MCF 10A (cell line): ENCODE results near the gene DPP6. TPM values are rescaled to one million over a fixed set of nuclear protein-coding genes. Genes with fewer than 3 reads are reported as not detected.

Experiments
- BruUV-seq: library from RNA; stranded (reverse); fragments of 400-500 nt; replicated peaks from 2 replicates; lab custom pipeline; 2021; lab: Mats Ljungman, UMichigan
- CTCF ChIA-PET: fragments of 300-600 bp; sonication (Branson Sonifier 250); formaldehyde crosslinking; extraction: SDS; loops from one replicate; lab custom pipeline; 2021; ENCODE audit warnings: antibody characterized with exemption, inconsistent platforms; lab: Yijun Ruan, JAX
- POLR2A ChIA-PET: fragments of 300-600, 350-650 bp; sonication (Branson Sonifier 250); formaldehyde crosslinking; extraction: SDS; loops from one replicate; lab custom pipeline; 2020; ENCODE audit warnings: antibody characterized with exemption, inconsistent platforms; lab: Yijun Ruan, JAX
- DNase-seq: peaks from one replicate; pipeline ENCODE4 v3.0.0-alpha.2; 2018; ENCODE audit not compliant: unreplicated experiment
- H3K27ac Mint-ChIP-seq: one replicate; pipeline ENCODE4 v1.8.0; 2022; ENCODE audit warnings: mild to moderate bottlenecking, low read depth, mixed read lengths; ENCODE audit not compliant: unreplicated experiment
- H3K27me3 Mint-ChIP-seq: one replicate; pipeline ENCODE4 v1.8.0; 2022; ENCODE audit warnings: mixed read lengths; ENCODE audit not compliant: insufficient read depth, unreplicated experiment
- H3K36me3 Mint-ChIP-seq: one replicate; pipeline ENCODE4 v1.8.0; 2022; ENCODE audit warnings: mild to moderate bottlenecking, moderate library complexity, mixed read lengths; ENCODE audit not compliant: insufficient read depth, unreplicated experiment
- H3K4me1 Mint-ChIP-seq: one replicate; pipeline ENCODE4 v1.8.0; 2022; ENCODE audit warnings: mixed read lengths; ENCODE audit not compliant: insufficient read depth, unreplicated experiment
- H3K4me3 Mint-ChIP-seq: one replicate; pipeline ENCODE4 v1.8.0; 2022; ENCODE audit warnings: mild to moderate bottlenecking, moderate library complexity, mixed read lengths; ENCODE audit not compliant: unreplicated experiment
- H3K9me3 Mint-ChIP-seq: one replicate; pipeline ENCODE4 v1.8.0; 2022; ENCODE audit warnings: mixed read lengths; ENCODE audit not compliant: unreplicated experiment
- CTCF ChIP-seq: fragments of 200-600 bp; IDR thresholded peaks from one replicate; pipeline ENCODE4 v1.8.0; 2022; ENCODE audit warnings: antibody characterized with exemption, mild to moderate bottlenecking; ENCODE audit not compliant: unreplicated experiment
- intact Hi-C: fragments of 100-400 bp; cut with micrococcal nuclease; formaldehyde crosslinking; loops from 2 replicates; pipeline ENCODE4 v1.14.1; 2022
- total RNA-seq: library from RNA; stranded (reverse); gene quantifications from 2 replicates; pipeline ENCODE4 v1.2.3, GENCODE V29; 2022

The DPP6 gene
- total RNA-seq, 1 experiment from 2014 or later = not detected

- Mint-ChIP-seq H3K9me3 (peaks cover 46% of the 10 kb centered on the region), H3K36me3 (peaks cover 5% of the 10 kb centered on the region), H3K4me3 (no peak overlapping the region), H3K27ac (no peak overlapping the region), H3K27me3 (no peaks in the 10 kb centered on the region), H3K4me1 (no peaks in the 10 kb centered on the region)
- no peak for TF ChIP-seq CTCF
- POLR2A ChIA-PET = no interaction called here
- intact Hi-C loops = no loop called here
- no peak for DNase-seq
- CTCF ChIA-PET = no interaction called here
- no TSS peak for BruUV-seq
Observed at GRCh38 chr7:154433632-154434598, 381.7 kb downstream of the DPP6 start.

- DNase-seq = no peak
- Mint-ChIP-seq H3K4me1 (no peaks in the 10 kb centered on the region), H3K27ac (no peak overlapping the region), H3K4me3 (no peak overlapping the region), H3K36me3 (peaks cover 5% of the 10 kb centered on the region), H3K27me3 (no peaks in the 10 kb centered on the region), H3K9me3 (peaks cover 38% of the 10 kb centered on the region)
- POLR2A ChIA-PET = interaction anchor here (0.6 kb wide), 1 partner anchor 9 kb away, joined by 3 read pairs; no protein-coding TSS in a partner anchor
- intact Hi-C loops = no loop called here
- no TSS peak for BruUV-seq
- TF ChIP-seq CTCF = no peak
- CTCF ChIA-PET = no interaction called here
Observed at GRCh38 chr7:154436560-154436959, 384.4 kb downstream of the DPP6 start.

- CTCF ChIA-PET = interaction anchor here (0.6 kb wide), 1 partner anchor 1304 kb away, joined by 3 read pairs; no protein-coding TSS in a partner anchor
- no peak for TF ChIP-seq CTCF
- no peak overlapping the region for H3K4me3 Mint-ChIP-seq
- POLR2A ChIA-PET = interaction anchor here (0.7 kb wide), 1 partner anchor 234 kb away, joined by 3 read pairs; no protein-coding TSS in a partner anchor
- intact Hi-C loops = no loop called here
- no peaks in the 10 kb centered on the region for H3K27me3 Mint-ChIP-seq
- no peak overlapping the region for H3K27ac Mint-ChIP-seq
- no peak for DNase-seq
- peaks cover 42% of the 10 kb centered on the region for H3K9me3 Mint-ChIP-seq
- no TSS peak for BruUV-seq
- H3K36me3 Mint-ChIP-seq = no peaks in the 10 kb centered on the region
- no peaks in the 10 kb centered on the region for H3K4me1 Mint-ChIP-seq
Observed at GRCh38 chr7:154437234-154437633, 385.0 kb downstream of the DPP6 start.

DNA sequence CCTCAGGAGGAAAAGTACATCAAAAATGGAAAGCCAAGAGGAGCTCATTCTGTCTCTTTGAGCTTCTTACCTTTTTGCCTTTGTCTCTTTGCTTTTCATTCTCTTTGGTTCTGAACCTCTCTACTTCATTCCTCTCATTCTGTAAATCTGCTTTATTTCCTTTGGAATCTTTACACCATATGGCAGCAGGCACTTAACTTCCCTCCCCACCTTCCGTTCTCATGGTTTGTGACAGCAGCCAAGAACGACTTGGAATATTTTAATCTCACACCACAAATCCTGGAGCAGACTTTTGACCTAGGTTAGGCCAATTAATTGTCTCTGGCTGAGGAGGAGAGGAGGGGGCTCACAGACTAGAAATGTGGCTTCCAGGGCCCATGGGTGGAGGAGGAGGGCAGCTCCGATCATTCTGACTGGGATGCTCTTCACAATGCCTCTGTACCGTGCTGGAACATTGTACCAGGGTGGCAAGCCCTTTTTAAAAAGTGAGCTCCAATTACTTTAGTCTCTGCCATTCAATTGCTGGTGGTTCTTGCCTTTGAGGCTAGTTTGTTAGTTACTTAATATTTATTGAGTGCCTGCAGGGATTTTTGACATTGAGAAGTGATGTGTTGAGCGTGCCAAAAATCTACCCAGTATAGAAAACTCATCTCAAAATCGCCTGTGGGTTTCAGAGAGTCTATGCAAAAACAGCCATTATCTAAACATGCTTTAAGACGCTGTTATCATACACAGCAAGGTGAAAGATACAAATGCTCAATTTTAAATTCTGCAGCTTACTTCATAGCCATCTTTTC is 386.6 kb downstream of the DPP6 start:
- TF ChIP-seq CTCF = no peak
- H3K27me3 Mint-ChIP-seq = no peaks in the 10 kb centered on the region
- no peaks in the 10 kb centered on the region for H3K4me1 Mint-ChIP-seq
- no peak overlapping the region for H3K4me3 Mint-ChIP-seq
- POLR2A ChIA-PET = no interaction called here
- peaks cover 53% of the 10 kb centered on the region for H3K9me3 Mint-ChIP-seq
- intact Hi-C loops = no loop called here
- H3K36me3 Mint-ChIP-seq = no peaks in the 10 kb centered on the region
- H3K27ac Mint-ChIP-seq = no peak overlapping the region
- CTCF ChIA-PET = interaction anchor here (0.7 kb wide), 1 partner anchor 62 kb away, joined by 4 read pairs; no protein-coding TSS in a partner anchor
- BruUV-seq = no TSS peak
- no peak for DNase-seq
